ENCODE data around the gene ITIH5.

Gene ITIH5

DNA sequence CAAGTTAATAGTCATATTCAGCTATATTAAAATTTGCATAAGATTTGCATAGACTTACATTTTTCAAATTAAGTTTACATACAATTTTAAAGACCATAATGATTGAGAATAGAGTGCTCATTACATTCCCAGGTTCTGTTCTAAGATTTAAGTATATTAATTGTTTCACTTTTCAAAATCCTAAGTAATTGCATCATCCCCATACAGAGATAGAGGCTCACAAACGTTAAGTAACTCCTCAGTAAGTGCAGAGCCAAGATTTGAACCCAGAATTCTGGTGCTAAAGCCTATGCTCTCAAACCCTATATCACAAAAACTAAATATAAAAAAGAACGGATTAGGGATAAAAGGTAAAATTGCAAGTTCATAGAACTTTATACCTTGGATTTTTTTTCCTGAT lies 2.1 kb downstream of the ITIH5 start:
- Histone ChIP-seq H3K36me3 (replicated peaks in 1 of 2; ENCODE audit: control insufficient read depth in 2 of 2, insufficient read depth in 2 of 2, low read length in 2 of 2) (no peaks in the 10 kb centered on the region), H2AK5ac (ENCODE audit: low read depth, low read length) (no peak overlapping the region), H3K9ac (ENCODE audit: low read depth, low read length, poor library complexity) (no peak overlapping the region), H3K4me3 (ENCODE audit: low read length in 2 of 2) (no peak overlapping the region), H3K18ac (ENCODE audit: low read length) (no peak overlapping the region), H3K14ac (ENCODE audit: low read length) (no peak overlapping the region), H2BK120ac (ENCODE audit: low read depth, low read length) (no peak overlapping the region), H2AFZ (ENCODE audit: low read length) (no peak overlapping the region), H3K4me1 (ENCODE audit: control insufficient read depth in 2 of 2, insufficient read depth in 1 of 2, low read depth in 1 of 2, low read length in 2 of 2) (peaks cover 0 to 6% of the 10 kb centered on the region in 2 donors), H3K23ac (ENCODE audit: low read depth, low read length, poor library complexity) (no peak overlapping the region), H3K79me1 (ENCODE audit: low read depth, low read length) (no peaks in the 10 kb centered on the region), H3K27me3 (ENCODE audit: control insufficient read depth in 3 of 3, insufficient read depth in 3 of 3, low read depth in 1 of 3, low read length in 3 of 3) (peaks cover 4 to 44% (median 26%) of the 10 kb centered on the region in 3 experiments), H2BK12ac (ENCODE audit: low read length) (no peak overlapping the region), H3K9me3 (replicated peaks in 1 of 2; ENCODE audit: control insufficient read depth in 2 of 2, insufficient read depth in 1 of 2, low read depth in 1 of 2, low read length in 2 of 2) (no peaks in the 10 kb centered on the region), H3K4me2 (ENCODE audit: insufficient read depth, low read length, poor library complexity, severe bottlenecking) (no peak overlapping the region), H4K91ac (ENCODE audit: low read depth, low read length, poor library complexity) (no peak overlapping the region), H2BK15ac (ENCODE audit: low read length) (no peak overlapping the region), H3K4ac (ENCODE audit: low read length) (no peak overlapping the region), H4K8ac (ENCODE audit: low read depth, low read length) (no peak overlapping the region), H3K27ac (replicated peaks; ENCODE audit: low read length) (no peak overlapping the region), H2BK5ac (ENCODE audit: low read length) (no peak overlapping the region)
- WGBS, 2 donors (ENCODE audit: extremely low coverage in 2 of 2, insufficient read length in 2 of 2, insufficient replicate concordance in 1 of 2) = no CpG with 5 or more reads among the region's 2 CpGs
- DNase-seq (ENCODE audit: low spot score) = no peak

DNA sequence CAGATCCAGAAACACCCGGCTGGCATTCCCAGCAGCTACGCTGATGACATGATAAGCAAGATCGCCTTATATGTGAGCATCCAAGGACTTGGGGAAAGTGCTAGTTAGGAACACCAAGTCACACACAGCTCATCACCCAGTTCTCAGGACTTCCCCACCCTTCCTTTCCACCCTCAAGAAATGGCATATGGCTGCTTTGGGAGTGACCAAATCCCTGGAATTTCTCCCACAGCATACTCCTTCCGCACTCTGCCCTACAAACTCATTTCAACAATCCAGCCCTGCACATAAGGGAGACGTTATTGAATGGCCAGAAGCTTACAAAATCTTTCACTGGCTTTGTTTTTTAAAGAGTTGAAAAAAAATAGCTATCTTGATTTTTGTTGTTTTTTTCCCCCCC lies 4.2 kb downstream of the ITIH5 start:
- no peak overlapping the region for H2AK5ac ChIP-seq (ENCODE audit: low read depth, low read length)
- no peak overlapping the region for H4K91ac ChIP-seq (ENCODE audit: low read depth, low read length, poor library complexity)
- no peak overlapping the region for H3K4me3 ChIP-seq (ENCODE audit: low read length in 2 of 2)

DNA sequence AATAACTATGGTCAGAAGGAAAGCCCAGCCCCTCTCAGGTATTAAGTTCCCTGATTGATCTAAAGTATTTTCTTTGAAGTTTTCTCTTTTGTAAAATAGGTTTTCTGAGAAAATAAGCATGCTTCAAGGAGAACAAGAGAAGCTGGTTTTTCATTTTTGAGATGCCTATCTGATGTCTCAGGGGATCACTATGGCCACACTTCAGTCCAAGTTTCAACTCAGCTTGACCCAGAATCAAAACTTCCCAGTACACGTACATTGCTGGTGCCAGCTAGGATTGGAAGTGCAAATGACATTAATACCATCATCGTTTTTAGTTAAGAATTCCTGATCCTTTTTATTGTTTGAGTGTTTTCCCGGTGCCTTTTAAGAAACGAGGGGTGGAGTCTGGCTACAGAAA lies 7.2 kb downstream of the ITIH5 start:
- no peak overlapping the region for H2AK5ac ChIP-seq (ENCODE audit: low read depth, low read length)
- DNase-seq (ENCODE audit: low spot score) = no peak
- H3K27ac ChIP-seq (replicated peaks; ENCODE audit: low read length) = no peak overlapping the region
- H2AFZ ChIP-seq (ENCODE audit: low read length) = no peak overlapping the region
- no peak overlapping the region for H4K8ac ChIP-seq (ENCODE audit: low read depth, low read length)
- no peaks in the 10 kb centered on the region for H3K36me3 ChIP-seq (replicated peaks in 1 of 2; ENCODE audit: control insufficient read depth in 2 of 2, insufficient read depth in 2 of 2, low read length in 2 of 2)
- H3K4me2 ChIP-seq (ENCODE audit: insufficient read depth, low read length, poor library complexity, severe bottlenecking) = no peak overlapping the region
- H2BK5ac ChIP-seq (ENCODE audit: low read length) = no peak overlapping the region
- H2BK15ac ChIP-seq (ENCODE audit: low read length) = no peak overlapping the region
- peaks cover 0 to under 1% (median 0%) of the 10 kb centered on the region in 3 experiments for H3K27me3 ChIP-seq (ENCODE audit: control insufficient read depth in 3 of 3, insufficient read depth in 3 of 3, low read depth in 1 of 3, low read length in 3 of 3)
- no peak overlapping the region for H4K91ac ChIP-seq (ENCODE audit: low read depth, low read length, poor library complexity)
- no peaks in the 10 kb centered on the region for H3K79me1 ChIP-seq (ENCODE audit: low read depth, low read length)
- H3K4me1 ChIP-seq (ENCODE audit: control insufficient read depth in 2 of 2, insufficient read depth in 1 of 2, low read depth in 1 of 2, low read length in 2 of 2) = no peaks in the 10 kb centered on the region
- no peak overlapping the region for H2BK12ac ChIP-seq (ENCODE audit: low read length)
- WGBS, 2 donors (ENCODE audit: extremely low coverage in 2 of 2, insufficient read length in 2 of 2, insufficient replicate concordance in 1 of 2) = no CpG with 5 or more reads among the region's 4 CpGs
- H2BK120ac ChIP-seq (ENCODE audit: low read depth, low read length) = no peak overlapping the region
- no peaks in the 10 kb centered on the region for H3K9me3 ChIP-seq (replicated peaks in 1 of 2; ENCODE audit: control insufficient read depth in 2 of 2, insufficient read depth in 1 of 2, low read depth in 1 of 2, low read length in 2 of 2)
- no peak overlapping the region for H3K4ac ChIP-seq (ENCODE audit: low read length)
- no peak overlapping the region for H3K9ac ChIP-seq (ENCODE audit: low read depth, low read length, poor library complexity)
- H3K18ac ChIP-seq (ENCODE audit: low read length) = no peak overlapping the region
- H3K23ac ChIP-seq (ENCODE audit: low read depth, low read length, poor library complexity) = no peak overlapping the region
- no peak overlapping the region for H3K4me3 ChIP-seq (ENCODE audit: low read length in 2 of 2)
- H3K14ac ChIP-seq (ENCODE audit: low read length) = no peak overlapping the region

More for the DNA sequence above, 4.2 kb downstream of the ITIH5 start:
- Histone ChIP-seq H2AFZ (ENCODE audit: low read length) (no peak overlapping the region), H3K23ac (ENCODE audit: low read depth, low read length, poor library complexity) (no peak overlapping the region), H3K4me2 (ENCODE audit: insufficient read depth, low read length, poor library complexity, severe bottlenecking) (no peak overlapping the region), H2BK12ac (ENCODE audit: low read length) (no peak overlapping the region), H4K8ac (ENCODE audit: low read depth, low read length) (no peak overlapping the region), H3K79me1 (ENCODE audit: low read depth, low read length) (no peaks in the 10 kb centered on the region), H3K27me3 (ENCODE audit: control insufficient read depth in 3 of 3, insufficient read depth in 3 of 3, low read depth in 1 of 3, low read length in 3 of 3) (peaks cover 4 to 22% (median 17%) of the 10 kb centered on the region in 3 experiments), H3K4me1 (ENCODE audit: control insufficient read depth in 2 of 2, insufficient read depth in 1 of 2, low read depth in 1 of 2, low read length in 2 of 2) (peaks cover 0 to 3% of the 10 kb centered on the region in 2 donors), H2BK5ac (ENCODE audit: low read length) (no peak overlapping the region), H3K14ac (ENCODE audit: low read length) (no peak overlapping the region), H3K9ac (ENCODE audit: low read depth, low read length, poor library complexity) (no peak overlapping the region), H3K9me3 (replicated peaks in 1 of 2; ENCODE audit: control insufficient read depth in 2 of 2, insufficient read depth in 1 of 2, low read depth in 1 of 2, low read length in 2 of 2) (no peaks in the 10 kb centered on the region), H2BK15ac (ENCODE audit: low read length) (no peak overlapping the region), H3K27ac (replicated peaks; ENCODE audit: low read length) (no peak overlapping the region), H3K36me3 (replicated peaks in 1 of 2; ENCODE audit: control insufficient read depth in 2 of 2, insufficient read depth in 2 of 2, low read length in 2 of 2) (no peaks in the 10 kb centered on the region), H3K18ac (ENCODE audit: low read length) (no peak overlapping the region), H3K4ac (ENCODE audit: low read length) (no peak overlapping the region), H2BK120ac (ENCODE audit: low read depth, low read length) (no peak overlapping the region)
- WGBS, 2 donors (ENCODE audit: extremely low coverage in 2 of 2, insufficient read length in 2 of 2, insufficient replicate concordance in 1 of 2) = no CpG with 5 or more reads among the region's 5 CpGs
- DNase-seq (ENCODE audit: low spot score) = no peak

DNA sequence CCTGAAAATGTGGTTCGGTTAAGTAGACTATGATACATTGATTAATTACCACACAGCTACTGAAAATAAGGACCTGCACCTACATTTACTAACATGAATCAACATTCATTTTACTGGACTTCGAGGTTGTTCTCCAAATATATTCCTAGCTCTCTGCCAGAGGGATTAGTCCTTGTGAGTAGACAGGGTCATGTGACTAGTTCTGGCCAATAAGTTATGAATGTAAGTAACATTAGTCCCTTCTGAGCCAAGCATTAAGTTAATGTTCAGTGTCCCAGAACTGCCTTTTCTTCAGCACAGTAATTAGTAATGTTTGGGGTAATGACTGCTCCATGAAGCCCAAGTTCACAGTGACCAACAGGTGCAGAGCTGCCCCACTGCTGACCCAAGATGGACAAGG lies 9.2 kb downstream of the ITIH5 start:
- H3K9ac ChIP-seq (ENCODE audit: low read depth, low read length, poor library complexity) = no peak overlapping the region
- H2BK120ac ChIP-seq (ENCODE audit: low read depth, low read length) = no peak overlapping the region
- no peaks in the 10 kb centered on the region for H3K9me3 ChIP-seq (replicated peaks in 1 of 2; ENCODE audit: control insufficient read depth in 2 of 2, insufficient read depth in 1 of 2, low read depth in 1 of 2, low read length in 2 of 2)
- no peak overlapping the region for H3K14ac ChIP-seq (ENCODE audit: low read length)
- no peak overlapping the region for H2BK12ac ChIP-seq (ENCODE audit: low read length)
- no CpG with 5 or more reads among the region's 2 CpGs for WGBS, 2 donors (ENCODE audit: extremely low coverage in 2 of 2, insufficient read length in 2 of 2, insufficient replicate concordance in 1 of 2)
- H2BK5ac ChIP-seq (ENCODE audit: low read length) = no peak overlapping the region
- no peak overlapping the region for H3K18ac ChIP-seq (ENCODE audit: low read length)
- H3K4me1 ChIP-seq (ENCODE audit: control insufficient read depth in 2 of 2, insufficient read depth in 1 of 2, low read depth in 1 of 2, low read length in 2 of 2) = no peaks in the 10 kb centered on the region
- H3K4me2 ChIP-seq (ENCODE audit: insufficient read depth, low read length, poor library complexity, severe bottlenecking) = no peak overlapping the region
- H3K4me3 ChIP-seq (ENCODE audit: low read length in 2 of 2) = no peak overlapping the region
- H3K79me1 ChIP-seq (ENCODE audit: low read depth, low read length) = no peaks in the 10 kb centered on the region
- no peak overlapping the region for H3K4ac ChIP-seq (ENCODE audit: low read length)
- no peak overlapping the region for H3K27ac ChIP-seq (replicated peaks; ENCODE audit: low read length)
- H3K27me3 ChIP-seq (ENCODE audit: control insufficient read depth in 3 of 3, insufficient read depth in 3 of 3, low read depth in 1 of 3, low read length in 3 of 3) = no peaks in the 10 kb centered on the region
- DNase-seq (ENCODE audit: low spot score) = no peak
- H2AFZ ChIP-seq (ENCODE audit: low read length) = no peak overlapping the region
- no peaks in the 10 kb centered on the region for H3K36me3 ChIP-seq (replicated peaks in 1 of 2; ENCODE audit: control insufficient read depth in 2 of 2, insufficient read depth in 2 of 2, low read length in 2 of 2)
- no peak overlapping the region for H4K8ac ChIP-seq (ENCODE audit: low read depth, low read length)
- H2BK15ac ChIP-seq (ENCODE audit: low read length) = no peak overlapping the region
- H3K23ac ChIP-seq (ENCODE audit: low read depth, low read length, poor library complexity) = no peak overlapping the region
- no peak overlapping the region for H4K91ac ChIP-seq (ENCODE audit: low read depth, low read length, poor library complexity)
- H2AK5ac ChIP-seq (ENCODE audit: low read depth, low read length) = no peak overlapping the region

All from neuronal stem cell (in vitro differentiated cells).